ENCODE measurements around the gene CCDC159. TPM values are rescaled to one million over a fixed set of nuclear protein-coding genes. Genes with fewer than 3 reads are reported as not detected.

CCDC159 gene
- total and polyA plus RNA-seq, 2 experiments from 2014 or later = 3.4 to 6.2 TPM

- Histone ChIP-seq H3K36me3 (ENCODE audit: insufficient read depth) (no peaks in the 10 kb centered on the region), H3K27ac (ENCODE audit: low read depth) (peak overlapping the region; percentile 96), H3K4me2 (peak overlapping the region; percentile 92), H3K4me1 (ENCODE audit: insufficient read depth) (peaks cover 6% of the 10 kb centered on the region), H3K4me3 (peak overlapping the region; percentile 58), H2AFZ (peak overlapping the region; percentile 74), H3K79me2 (replicated peaks; ENCODE audit: insufficient read depth) (peaks cover 7% of the 10 kb centered on the region; the same call in 1 of the 2 replicates), H3F3A (replicated peaks; ENCODE audit: low read depth) (peaks cover 19% of the 10 kb centered on the region), H3K27me3 (ENCODE audit: insufficient read depth) (no peaks in the 10 kb centered on the region), H3K9me2 (ENCODE audit: insufficient read depth) (no peaks in the 10 kb centered on the region), H4K20me1 (replicated peaks; ENCODE audit: insufficient read depth) (no peaks in the 10 kb centered on the region)
- DNase-seq (ENCODE audit: low spot score) (peak; percentile 100), ATAC-seq (peak; percentile 68)
- Mint-ChIP-seq H3K27ac (peak overlapping the region; percentile 99), H3K4me1 (peaks cover 25% of the 10 kb centered on the region), H3K36me3 (ENCODE audit: low read depth) (peaks cover 9% of the 10 kb centered on the region; the same call in 2 of the 3 replicates), H3K27me3 (ENCODE audit: insufficient read depth, low read depth, poor library complexity) (peaks cover 13% of the 10 kb centered on the region), H3K9me3 (peaks cover 3% of the 10 kb centered on the region; the same call in 1 of the 3 replicates), H3K4me3 (peak overlapping the region; percentile 94)
- TF ChIP-seq ZNF462 (CRISPR knock-in tag; IDR thresholded peaks at IDR 0.05) (no peak), POLR2AphosphoS5 (IDR thresholded peaks at IDR 0.05; ENCODE audit: low read depth) (peak; percentile 84), REST (IDR thresholded peaks at IDR 0.05; ENCODE audit: unreplicated experiment) (peak; percentile 30), CREB1 (CRISPR knock-in tag; IDR thresholded peaks at IDR 0.05; ENCODE audit: low read depth) (peak; percentile 89), CTCF (conservative IDR thresholded peaks at IDR 0.05; ENCODE audit: low read depth in 2 of 2) (peak; percentile 60 to 74), EZH2 (IDR thresholded peaks at IDR 0.05; ENCODE audit: low read depth, unreplicated experiment) (no peak), ETS1 (IDR thresholded peaks at IDR 0.05) (peak; percentile 12; the same call in 1 of the 2 replicates), NANOG (IDR thresholded peaks at IDR 0.05; ENCODE audit: borderline replicate concordance) (no peak)
Observed at GRCh38 chr19:11380653-11381537, 34.6 kb downstream of the CCDC159 start.
